Activated naive CD8-positive, alpha-beta T cell treated with anti-CD3 and anti-CD28 coated beads for 36 hours (primary cell): ENCODE results near the gene STC2. TPM values are rescaled to one million over a fixed set of nuclear protein-coding genes. Genes with fewer than 3 reads are reported as not detected.

Experiments used
- DNase-seq: peaks from one replicate; pipeline ENCODE4 v3.0.0; 2021
- H3K27ac Mint-ChIP-seq: one replicate; pipeline ENCODE4 v1.8.0; 2022; ENCODE audit warnings: mild to moderate bottlenecking, moderate library complexity, mixed read lengths
- H3K27me3 Mint-ChIP-seq: one replicate; pipeline ENCODE4 v1.8.0; 2022; ENCODE audit warnings: mild to moderate bottlenecking, mixed read lengths
- H3K36me3 Mint-ChIP-seq: one replicate; pipeline ENCODE4 v1.8.0; 2021; ENCODE audit warnings: mild to moderate bottlenecking, mixed read lengths
- H3K4me1 Mint-ChIP-seq: one replicate; pipeline ENCODE4 v1.8.0; 2021; ENCODE audit warnings: mixed read lengths
- H3K4me3 Mint-ChIP-seq: one replicate; pipeline ENCODE4 v1.8.0; 2022; ENCODE audit warnings: mild to moderate bottlenecking, moderate library complexity, mixed read lengths
- H3K9me3 Mint-ChIP-seq: one replicate; pipeline ENCODE4 v1.8.0; 2022; ENCODE audit warnings: mixed read lengths
- total RNA-seq, 2 experiments: library from RNA; stranded (reverse); gene quantifications; one replicate each; pipeline ENCODE4 v1.2.3, GENCODE V29; 2021

STC2 gene
- total RNA-seq, 2 experiments from 2014 or later: 41.1 to 41.2 TPM

GRCh38 chr5:173333925-173334661 lies 5.9 kb upstream of the STC2 start:
- no peak overlapping the region for H3K4me3 Mint-ChIP-seq
- peaks cover 8% of the 10 kb centered on the region for H3K36me3 Mint-ChIP-seq
- H3K27me3 Mint-ChIP-seq: peaks cover 68% of the 10 kb centered on the region
- no peak for DNase-seq
- no peaks in the 10 kb centered on the region for H3K9me3 Mint-ChIP-seq
- peaks cover 16% of the 10 kb centered on the region for H3K4me1 Mint-ChIP-seq
- H3K27ac Mint-ChIP-seq: no peak overlapping the region

GRCh38 chr5:173331956-173332479 lies 3.8 kb upstream of the STC2 start:
- H3K4me3 Mint-ChIP-seq: no peak overlapping the region
- peaks cover 2% of the 10 kb centered on the region for H3K9me3 Mint-ChIP-seq
- H3K27ac Mint-ChIP-seq: no peak overlapping the region
- peak; percentile 88 for DNase-seq
- H3K36me3 Mint-ChIP-seq: peaks cover 24% of the 10 kb centered on the region
- peaks cover 72% of the 10 kb centered on the region for H3K27me3 Mint-ChIP-seq
- H3K4me1 Mint-ChIP-seq: peaks cover 25% of the 10 kb centered on the region

GRCh38 chr5:173331287-173331686 lies 3.1 kb upstream of the STC2 start:
- Mint-ChIP-seq H3K27ac (no peak overlapping the region), H3K27me3 (peaks cover 74% of the 10 kb centered on the region), H3K9me3 (peaks cover 2% of the 10 kb centered on the region), H3K4me3 (no peak overlapping the region), H3K4me1 (peaks cover 25% of the 10 kb centered on the region), H3K36me3 (peaks cover 31% of the 10 kb centered on the region)
- DNase-seq: no peak

GRCh38 chr5:173330338-173331206 lies 2.4 kb upstream of the STC2 start:
- Mint-ChIP-seq H3K4me3 (peak overlapping the region; percentile 69), H3K27me3 (peaks cover 78% of the 10 kb centered on the region), H3K4me1 (peaks cover 28% of the 10 kb centered on the region), H3K9me3 (peaks cover 2% of the 10 kb centered on the region), H3K36me3 (peaks cover 37% of the 10 kb centered on the region), H3K27ac (peak overlapping the region; percentile 48)
- no peak for DNase-seq

- H3K9me3 Mint-ChIP-seq: peaks cover 2% of the 10 kb centered on the region
- peak overlapping the region; percentile 99 for H3K4me3 Mint-ChIP-seq
- H3K36me3 Mint-ChIP-seq: peaks cover 46% of the 10 kb centered on the region
- H3K4me1 Mint-ChIP-seq: peaks cover 34% of the 10 kb centered on the region
- H3K27ac Mint-ChIP-seq: peak overlapping the region; percentile 97
- DNase-seq: peak; percentile 80
- H3K27me3 Mint-ChIP-seq: peaks cover 78% of the 10 kb centered on the region
Measured at GRCh38 chr5:173329491-173330337, 1.5 kb upstream of the STC2 start.

- Mint-ChIP-seq H3K4me3 (peak overlapping the region; percentile 99), H3K27me3 (peaks cover 81% of the 10 kb centered on the region), H3K4me1 (peaks cover 37% of the 10 kb centered on the region), H3K27ac (peak overlapping the region; percentile 97), H3K9me3 (peaks cover 2% of the 10 kb centered on the region), H3K36me3 (peaks cover 53% of the 10 kb centered on the region)
- DNase-seq: peak; percentile 54
Measured at GRCh38 chr5:173328844-173329490, 753 bp upstream of the STC2 start.

GRCh38 chr5:173327084-173327947 lies 898 bp downstream of the STC2 start:
- H3K4me3 Mint-ChIP-seq: peak overlapping the region; percentile 99
- H3K4me1 Mint-ChIP-seq: peaks cover 39% of the 10 kb centered on the region
- peaks cover 88% of the 10 kb centered on the region for H3K27me3 Mint-ChIP-seq
- H3K27ac Mint-ChIP-seq: peak overlapping the region; percentile 97
- H3K36me3 Mint-ChIP-seq: peaks cover 69% of the 10 kb centered on the region
- DNase-seq: peak; percentile 45
- H3K9me3 Mint-ChIP-seq: peaks cover 2% of the 10 kb centered on the region

- Mint-ChIP-seq H3K9me3 (peaks cover 2% of the 10 kb centered on the region), H3K36me3 (peaks cover 69% of the 10 kb centered on the region), H3K27me3 (peaks cover 81% of the 10 kb centered on the region), H3K4me3 (peak overlapping the region; percentile 99), H3K27ac (peak overlapping the region; percentile 97), H3K4me1 (peaks cover 35% of the 10 kb centered on the region)
- peak; percentile 18 for DNase-seq
Measured at GRCh38 chr5:173326501-173326960, 1.7 kb downstream of the STC2 start.

GRCh38 chr5:173325091-173325698 lies 3.0 kb downstream of the STC2 start:
- H3K4me3 Mint-ChIP-seq: peak overlapping the region; percentile 99
- no peak for DNase-seq
- H3K27me3 Mint-ChIP-seq: peaks cover 68% of the 10 kb centered on the region
- H3K4me1 Mint-ChIP-seq: peaks cover 28% of the 10 kb centered on the region
- H3K36me3 Mint-ChIP-seq: peaks cover 79% of the 10 kb centered on the region
- peaks cover 2% of the 10 kb centered on the region for H3K9me3 Mint-ChIP-seq
- H3K27ac Mint-ChIP-seq: no peak overlapping the region

- Mint-ChIP-seq H3K27ac (no peak overlapping the region), H3K4me3 (peak overlapping the region; percentile 99), H3K27me3 (peaks cover 68% of the 10 kb centered on the region), H3K9me3 (peaks cover 2% of the 10 kb centered on the region), H3K4me1 (peaks cover 26% of the 10 kb centered on the region), H3K36me3 (peaks cover 86% of the 10 kb centered on the region)
- no peak for DNase-seq
Measured at GRCh38 chr5:173324115-173325001, 3.9 kb downstream of the STC2 start.

- Mint-ChIP-seq H3K9me3 (peaks cover 2% of the 10 kb centered on the region), H3K27ac (no peak overlapping the region), H3K4me3 (peak overlapping the region; percentile 99), H3K27me3 (peaks cover 67% of the 10 kb centered on the region), H3K4me1 (peaks cover 21% of the 10 kb centered on the region), H3K36me3 (peaks cover 86% of the 10 kb centered on the region)
- no peak for DNase-seq
Measured at GRCh38 chr5:173323799-173324114, 4.5 kb downstream of the STC2 start.

GRCh38 chr5:173323106-173323798 lies 5.0 kb downstream of the STC2 start:
- Mint-ChIP-seq H3K27me3 (peaks cover 67% of the 10 kb centered on the region), H3K27ac (no peak overlapping the region), H3K4me3 (no peak overlapping the region), H3K36me3 (peaks cover 88% of the 10 kb centered on the region), H3K9me3 (peaks cover 2% of the 10 kb centered on the region), H3K4me1 (peaks cover 18% of the 10 kb centered on the region)
- DNase-seq: no peak
